GM12801 (cell line): ENCODE measurements around the gene TFDP2.

Source experiments
- CTCF ChIP-seq: IDR thresholded peaks from one replicate; pipeline ENCODE4 v1.5.1; 2011; ENCODE audit warnings: control low read depth; ENCODE audit not compliant: insufficient read length; ENCODE audit errors: extremely low read depth

TFDP2 gene

GRCh38 chr3:142033292-142033691 is 116.1 kb downstream of the TFDP2 start:
- TF ChIP-seq CTCF = no peak

GRCh38 chr3:142031575-142031974 is 117.8 kb downstream of the TFDP2 start:
- TF ChIP-seq CTCF = no peak

GRCh38 chr3:142029791-142030190 is 119.6 kb downstream of the TFDP2 start:
- no peak for TF ChIP-seq CTCF

DNA sequence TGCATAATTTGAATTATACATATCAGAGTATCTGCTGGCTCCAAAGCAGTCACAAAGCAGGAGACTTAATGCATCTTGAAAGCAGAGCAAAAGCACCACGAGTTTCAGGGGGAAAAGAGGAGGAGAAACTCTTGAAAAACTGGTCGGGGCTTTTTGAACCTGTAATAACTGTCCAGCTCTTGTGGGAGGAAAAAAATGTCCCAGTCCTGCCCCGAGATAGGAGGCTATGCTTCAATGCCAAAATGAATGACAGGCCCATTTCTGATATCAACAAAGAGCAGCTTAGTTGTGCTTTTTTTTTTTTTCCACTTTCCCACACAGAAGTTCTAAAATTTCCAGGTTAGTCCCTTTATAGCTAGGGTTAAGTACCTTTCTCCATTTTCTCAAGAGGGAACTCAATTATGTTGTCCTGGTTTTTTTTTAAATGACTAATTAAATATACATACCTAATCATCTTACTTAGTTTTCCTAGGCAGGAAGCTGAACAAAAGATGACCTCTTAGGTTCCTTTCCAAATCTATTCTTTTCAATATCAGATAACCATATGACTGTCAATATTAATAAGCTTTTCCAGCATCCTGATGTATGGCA is 120.2 kb downstream of the TFDP2 start:
- no peak for TF ChIP-seq CTCF

DNA sequence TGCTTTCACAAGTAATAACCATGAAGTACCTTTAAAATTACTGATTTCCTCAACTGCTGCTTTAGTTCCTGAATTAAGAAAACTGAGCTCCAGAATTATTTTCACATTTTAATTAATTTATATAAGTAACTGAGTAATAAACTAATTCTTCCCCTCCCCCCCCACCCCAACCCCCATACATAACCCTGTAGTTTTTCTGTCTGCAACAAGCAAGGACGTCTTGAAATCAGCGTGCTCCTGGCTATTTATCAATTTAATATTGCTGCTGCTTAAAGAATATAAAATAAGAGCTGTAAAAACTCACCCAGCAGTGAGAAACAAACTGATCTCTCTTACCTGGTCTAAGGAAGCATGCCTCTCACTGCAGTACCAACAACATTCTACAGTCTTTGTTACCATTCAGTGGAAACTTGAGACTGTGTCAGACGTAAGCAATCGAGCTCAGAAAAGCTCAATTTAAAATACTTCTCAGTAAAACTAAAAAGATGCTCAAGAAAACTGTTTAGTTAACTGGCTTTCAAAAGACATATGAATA is 121.0 kb downstream of the TFDP2 start:
- no peak for TF ChIP-seq CTCF

- no peak for TF ChIP-seq CTCF
Observed at GRCh38 chr3:142027735-142028134, 121.6 kb downstream of the TFDP2 start.

DNA sequence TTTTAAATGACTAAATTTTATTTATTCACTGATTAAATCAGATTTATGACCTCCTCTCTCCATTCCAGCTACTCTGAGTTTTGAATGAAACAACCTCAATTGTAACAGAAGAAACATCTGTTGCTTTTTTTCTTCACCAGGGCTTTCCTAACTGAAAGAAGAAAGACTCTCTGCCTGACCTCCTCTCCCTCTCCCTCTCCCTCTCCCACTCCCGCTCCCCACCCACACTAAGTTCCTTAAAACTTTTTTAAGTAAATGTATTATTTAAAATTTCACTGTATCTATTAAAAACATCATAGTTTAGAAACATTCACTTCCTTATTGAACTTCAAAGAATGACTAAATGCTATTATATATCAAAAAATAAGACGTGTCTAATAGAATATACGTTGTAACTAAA is 122.0 kb downstream of the TFDP2 start:
- TF ChIP-seq CTCF = no peak
